ENCODE measurements around the gene VRK1. TPM values are rescaled to one million over a fixed set of nuclear protein-coding genes. Genes with fewer than 3 reads are reported as not detected.

Gene VRK1
- total and polyA plus RNA-seq, 2 of the 4 experiments (the other 2 are of a cell fraction), result 14.2 to 19.9 TPM

DNA sequence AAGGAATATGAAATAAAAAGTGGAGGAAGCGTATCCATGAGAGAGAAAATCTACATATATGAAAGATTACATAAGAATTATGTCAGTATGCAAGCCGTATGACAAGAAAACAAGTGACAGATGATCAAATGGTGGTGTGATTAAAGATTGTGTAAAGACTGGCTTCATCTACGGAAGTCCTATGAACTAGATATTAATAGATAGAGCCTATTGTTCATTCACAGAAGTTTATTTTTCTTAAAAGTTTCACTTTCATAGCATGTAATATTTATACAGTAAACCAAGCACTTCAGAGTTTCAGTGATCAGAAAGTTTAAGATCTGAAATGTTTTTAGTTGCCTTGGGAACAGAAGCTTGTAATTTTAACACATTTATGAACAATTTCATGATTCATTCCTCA lies 84.5 kb downstream of the VRK1 start:
- no peak overlapping the region for H3K4me3 ChIP-seq (ENCODE audit: insufficient read depth, low read depth, low read length)
- H4K20me1 ChIP-seq (ENCODE audit: insufficient read depth, low read length), result no peaks in the 10 kb centered on the region
- H2BK5ac ChIP-seq (ENCODE audit: low read depth, low read length, poor library complexity, severe bottlenecking), result no peak overlapping the region
- no peak overlapping the region for H4K5ac ChIP-seq (ENCODE audit: low read depth, low read length)
- H2AFZ ChIP-seq (replicated peaks; ENCODE audit: low read length, poor library complexity), result no peak overlapping the region
- H3K18ac ChIP-seq (ENCODE audit: low read depth, low read length), result no peak overlapping the region
- ChIA-PET POLR2A (ENCODE audit: unreplicated experiment) (no interaction called here), CTCF (no interaction called here)
- ATAC-seq (ENCODE audit: low read depth) (no peak), DNase-seq (no peak)
- dilution Hi-C loops (cut with HindIII; ENCODE audit: low sequenced_read_pairs, unreplicated experiment) (no loop called here), in situ Hi-C loops (cut with MboI; ENCODE audit: low sequenced_read_pairs) (no loop called here), intact Hi-C loops (cut with micrococcal nuclease) (no loop called here)
- H3K9me3 ChIP-seq (ENCODE audit: control insufficient read depth, insufficient read depth, low read length), result no peaks in the 10 kb centered on the region
- no peak overlapping the region for H2AK5ac ChIP-seq (ENCODE audit: low read depth, low read length)
- H4K8ac ChIP-seq (ENCODE audit: low read depth in 2 of 2, low read length in 2 of 2), result no peak overlapping the region
- H2BK15ac ChIP-seq (ENCODE audit: low read depth, low read length), result no peak overlapping the region
- TF ChIP-seq BHLHE40 (IDR thresholded peaks at IDR 0.05; ENCODE audit: low read depth, low read length) (no peak), NFE2L2 (IDR thresholded peaks at IDR 0.05; ENCODE audit: low read depth, low read length) (no peak), FOS (IDR thresholded peaks at IDR 0.05; ENCODE audit: low read depth, low read length) (no peak), SMC3 (IDR thresholded peaks at IDR 0.05; ENCODE audit: low read depth, low read length) (no peak), POLR2A (IDR thresholded peaks at IDR 0.05; ENCODE audit: low read depth, low read length) (no peak), RCOR1 (IDR thresholded peaks at IDR 0.05; ENCODE audit: insufficient replicate concordance, low read length) (no peak), MXI1 (IDR thresholded peaks at IDR 0.05; ENCODE audit: borderline replicate concordance, low read depth, low read length) (no peak), CEBPB (IDR thresholded peaks at IDR 0.05; ENCODE audit: low read depth, low read length) (no peak), CHD1 (IDR thresholded peaks at IDR 0.05; ENCODE audit: low read depth, low read length) (no peak), MAFK (IDR thresholded peaks at IDR 0.05; ENCODE audit: low read depth, low read length) (no peak)
- TF ChIP-seq, protein P1, sequence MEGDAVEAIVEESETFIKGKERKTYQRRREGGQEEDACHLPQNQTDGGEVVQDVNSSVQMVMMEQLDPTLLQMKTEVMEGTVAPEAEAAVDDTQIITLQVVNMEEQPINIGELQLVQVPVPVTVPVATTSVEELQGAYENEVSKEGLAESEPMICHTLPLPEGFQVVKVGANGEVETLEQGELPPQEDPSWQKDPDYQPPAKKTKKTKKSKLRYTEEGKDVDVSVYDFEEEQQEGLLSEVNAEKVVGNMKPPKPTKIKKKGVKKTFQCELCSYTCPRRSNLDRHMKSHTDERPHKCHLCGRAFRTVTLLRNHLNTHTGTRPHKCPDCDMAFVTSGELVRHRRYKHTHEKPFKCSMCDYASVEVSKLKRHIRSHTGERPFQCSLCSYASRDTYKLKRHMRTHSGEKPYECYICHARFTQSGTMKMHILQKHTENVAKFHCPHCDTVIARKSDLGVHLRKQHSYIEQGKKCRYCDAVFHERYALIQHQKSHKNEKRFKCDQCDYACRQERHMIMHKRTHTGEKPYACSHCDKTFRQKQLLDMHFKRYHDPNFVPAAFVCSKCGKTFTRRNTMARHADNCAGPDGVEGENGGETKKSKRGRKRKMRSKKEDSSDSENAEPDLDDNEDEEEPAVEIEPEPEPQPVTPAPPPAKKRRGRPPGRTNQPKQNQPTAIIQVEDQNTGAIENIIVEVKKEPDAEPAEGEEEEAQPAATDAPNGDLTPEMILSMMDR (conservative IDR thresholded peaks at IDR 0.05; ENCODE audit: low read depth, low read length), result no peak
- BruUV-seq (replicated peaks), result no TSS peak
- no peaks in the 10 kb centered on the region for H3K4me1 ChIP-seq (ENCODE audit: control insufficient read depth, insufficient read depth, low read length)
- no peak overlapping the region for H3K4ac ChIP-seq (ENCODE audit: low read depth, low read length)
- H3K79me1 ChIP-seq (ENCODE audit: low read depth in 1 of 2, low read length in 2 of 2), result no peaks in the 10 kb centered on the region
- no peak overlapping the region for H3K23ac ChIP-seq (ENCODE audit: low read depth, low read length)
- H2BK20ac ChIP-seq (ENCODE audit: low read depth, low read length), result no peak overlapping the region
- H3K27me3 ChIP-seq (ENCODE audit: control insufficient read depth, insufficient read depth, low read length), result no peaks in the 10 kb centered on the region
- no CpG with 5 or more reads among the region's 3 CpGs for WGBS, 2 experiments (ENCODE audit: extremely low coverage in 2 of 2, insufficient read length in 1 of 2)
- H3K27ac ChIP-seq (ENCODE audit: insufficient read depth, low read length), result no peak overlapping the region
- no peak overlapping the region for H3K9ac ChIP-seq (ENCODE audit: low read depth, low read length)
- H3K9me1 ChIP-seq (ENCODE audit: insufficient read depth, low read length), result no peaks in the 10 kb centered on the region; the same call in 1 of the 2 replicates
- no peak overlapping the region for H4K91ac ChIP-seq (ENCODE audit: insufficient read depth, low read depth, low read length)
- H2AK9ac ChIP-seq (replicated peaks; ENCODE audit: low read depth, low read length, poor library complexity), result no peak overlapping the region
- no peak overlapping the region for H3K4me2 ChIP-seq (ENCODE audit: low read depth, low read length)
- no peak overlapping the region for H3K14ac ChIP-seq (replicated peaks; ENCODE audit: low read depth, low read length)
- no peak overlapping the region for H3K56ac ChIP-seq (ENCODE audit: extremely low read depth, insufficient read depth, low read length)
- no peaks in the 10 kb centered on the region for H3K36me3 ChIP-seq (ENCODE audit: control insufficient read depth, insufficient read depth, low read length)
- no peak overlapping the region for H2BK120ac ChIP-seq (ENCODE audit: low read depth, low read length)
